Activated CD4-positive, alpha-beta T cell treated with anti-CD3 and anti-CD28 coated beads, Interleukin-2, Interleukin-4, amounts not matched to agents 100 ng/mL and 50 ng/mL, durations not matched to agents 16 hours and 8 hours (primary cell): ENCODE results near the gene NT5E.
"Not testable (repeated sequence)": the region's sequence is repeated elsewhere in the genome, so short reads cannot be mapped to it uniquely, and the experiment has no call there.

Experiments
- DNase-seq: peaks from one replicate; pipeline ENCODE4 v3.0.0-alpha.2; 2020; ENCODE audit warnings: low spot score

Gene NT5E

GRCh38 chr6:85493389-85493788, 43.5 kb downstream of the NT5E start:
- DNase-seq, result no peak

GRCh38 chr6:85494547-85495536, 45.0 kb downstream of the NT5E start:
- DNase-seq, result no peak

- DNase-seq, result peak; percentile 46
These were observed 46.2 kb downstream of the NT5E start for GRCh38 chr6:85496009-85496579.

GRCh38 chr6:85496856-85497255, 47.0 kb downstream of the NT5E start:
- no peak for DNase-seq

GRCh38 chr6:85498596-85499258, 48.8 kb downstream of the NT5E start:
- DNase-seq, result no peak

GRCh38 chr6:85506441-85507093, 56.7 kb downstream of the NT5E start:
- DNase-seq, result peak; percentile 68

- DNase-seq, result no peak
These were observed 66.3 kb downstream of the NT5E start for GRCh38 chr6:85516168-85516567.

- DNase-seq, result not testable (repeated sequence)
These were observed 74.4 kb downstream of the NT5E start for GRCh38 chr6:85524281-85524680.

- DNase-seq, result no peak
These were observed 87.2 kb downstream of the NT5E start for GRCh38 chr6:85537055-85537494.

- DNase-seq, result no peak
These were observed 94.9 kb downstream of the NT5E start for GRCh38 chr6:85544776-85545175.
